IPS-18a (cell line): Measurements from ENCODE around the gene EIF2AK2.

Experiments used
- H3K27ac ChIP-seq: one replicate; pipeline ENCODE4 v1.5.1; 2013; ENCODE audit warnings: low read length
- H3K27me3 ChIP-seq: one replicate; pipeline ENCODE4 v1.6.1; 2013; ENCODE audit warnings: mild to moderate bottlenecking, low read length; ENCODE audit not compliant: control insufficient read depth, insufficient read depth
- H3K36me3 ChIP-seq: one replicate; pipeline ENCODE4 v1.6.1; 2013; ENCODE audit warnings: low read depth, low read length; ENCODE audit not compliant: control insufficient read depth
- H3K4me1 ChIP-seq: one replicate; pipeline ENCODE4 v1.6.1; 2013; ENCODE audit warnings: low read depth, low read length; ENCODE audit not compliant: control insufficient read depth
- H3K4me3 ChIP-seq: one replicate; pipeline ENCODE4 v1.5.1; 2013; ENCODE audit warnings: low read length
- H3K9ac ChIP-seq: one replicate; pipeline ENCODE4 v1.6.1; 2013; ENCODE audit warnings: mild to moderate bottlenecking, low read length, moderate library complexity
- H3K9me3 ChIP-seq: one replicate; pipeline ENCODE4 v1.6.1; 2013; ENCODE audit warnings: low read depth, low read length; ENCODE audit not compliant: control insufficient read depth

The EIF2AK2 gene

GRCh38 chr2:37191253-37191652 lies 34.5 kb upstream of the EIF2AK2 start:
- no peaks in the 10 kb centered on the region for H3K36me3 ChIP-seq
- no peaks in the 10 kb centered on the region for H3K9me3 ChIP-seq
- no peak overlapping the region for H3K4me3 ChIP-seq
- H3K4me1 ChIP-seq = peaks cover 41% of the 10 kb centered on the region
- no peaks in the 10 kb centered on the region for H3K27me3 ChIP-seq
- H3K27ac ChIP-seq = no peak overlapping the region
- H3K9ac ChIP-seq = no peak overlapping the region

GRCh38 chr2:37190290-37190689 lies 33.5 kb upstream of the EIF2AK2 start:
- H3K27me3 ChIP-seq = no peaks in the 10 kb centered on the region
- H3K9me3 ChIP-seq = no peaks in the 10 kb centered on the region
- H3K4me3 ChIP-seq = no peak overlapping the region
- H3K36me3 ChIP-seq = no peaks in the 10 kb centered on the region
- H3K9ac ChIP-seq = no peak overlapping the region
- H3K4me1 ChIP-seq = peaks cover 41% of the 10 kb centered on the region
- H3K27ac ChIP-seq = peak overlapping the region; percentile 13

GRCh38 chr2:37189452-37190153 lies 32.8 kb upstream of the EIF2AK2 start:
- peak overlapping the region; percentile 13 for H3K27ac ChIP-seq
- no peaks in the 10 kb centered on the region for H3K27me3 ChIP-seq

GRCh38 chr2:37188570-37188969 lies 31.8 kb upstream of the EIF2AK2 start, which contains the start of gene SULT6B1:
SULT6B1 (minus strand) TSS chr2:37188670; CDS start chr2:37188640, 30 bp downstream.
- H3K9ac ChIP-seq = no peak within 1 kb of the TSS
- H3K9me3 ChIP-seq = no peaks in the 10 kb centered on the region
- no peaks in the 10 kb centered on the region for H3K27me3 ChIP-seq
- no peak within 1 kb of the TSS for H3K4me3 ChIP-seq
- no peak within 1 kb of the TSS for H3K27ac ChIP-seq
- H3K36me3 ChIP-seq = no peaks in the 10 kb centered on the region
- peaks cover 41% of the 10 kb centered on the region for H3K4me1 ChIP-seq

More at GRCh38 chr2:37189452-37190153, 32.8 kb upstream of the EIF2AK2 start:
- H3K9ac ChIP-seq = no peak overlapping the region
- peaks cover 41% of the 10 kb centered on the region for H3K4me1 ChIP-seq
- H3K9me3 ChIP-seq = no peaks in the 10 kb centered on the region
- H3K4me3 ChIP-seq = no peak overlapping the region
- no peaks in the 10 kb centered on the region for H3K36me3 ChIP-seq

DNA sequence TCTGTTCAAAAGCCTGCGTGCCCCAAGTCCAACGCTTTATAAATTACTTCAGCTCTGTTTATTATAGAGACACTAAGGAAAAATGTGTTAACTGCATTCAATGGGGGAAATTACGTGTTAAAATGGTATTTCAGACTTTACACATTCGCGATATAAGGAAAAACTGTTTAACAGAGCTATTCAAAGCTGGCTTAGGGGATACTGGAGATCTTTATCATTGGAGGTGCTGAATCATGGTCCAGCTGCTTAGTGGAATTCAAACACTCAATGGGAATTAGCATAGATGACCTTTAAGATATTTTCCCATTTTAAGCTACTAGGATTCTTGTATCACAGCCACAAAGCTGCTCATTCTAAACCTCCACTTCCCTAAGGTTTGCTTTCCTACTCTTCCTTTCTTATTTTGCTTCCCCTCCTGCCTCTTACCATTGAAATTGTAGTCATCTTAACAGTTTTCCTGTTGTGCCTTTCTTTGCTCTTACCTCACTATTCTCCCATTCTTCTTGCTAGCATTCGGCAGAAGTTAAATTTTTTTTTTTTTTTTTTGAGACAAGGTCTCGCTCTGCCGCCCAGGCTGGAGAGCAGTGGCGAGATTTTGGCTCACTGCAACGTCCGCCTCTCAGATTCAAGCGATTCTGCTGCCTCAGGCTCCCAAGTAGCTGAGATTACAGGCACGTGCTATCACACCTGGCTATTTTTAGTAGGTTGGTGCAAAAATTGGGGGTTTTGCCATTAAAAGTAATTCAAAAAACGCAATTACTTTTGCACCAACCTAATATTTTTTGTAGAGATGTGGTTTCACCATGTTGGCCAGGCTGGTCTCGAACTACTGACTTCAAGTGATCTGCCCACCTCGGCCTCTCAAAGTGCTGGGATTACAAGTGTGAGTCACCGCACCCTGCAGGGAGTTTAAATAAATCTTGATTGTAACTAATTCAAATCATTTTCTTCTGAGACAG lies 25.2 kb upstream of the EIF2AK2 start:
- H3K36me3 ChIP-seq = no peaks in the 10 kb centered on the region
- no peaks in the 10 kb centered on the region for H3K9me3 ChIP-seq
- H3K27ac ChIP-seq = peak overlapping the region; percentile 22
- H3K4me1 ChIP-seq = peaks cover 12% of the 10 kb centered on the region
- no peak overlapping the region for H3K4me3 ChIP-seq
- no peaks in the 10 kb centered on the region for H3K27me3 ChIP-seq
- H3K9ac ChIP-seq = peak overlapping the region; percentile 6

DNA sequence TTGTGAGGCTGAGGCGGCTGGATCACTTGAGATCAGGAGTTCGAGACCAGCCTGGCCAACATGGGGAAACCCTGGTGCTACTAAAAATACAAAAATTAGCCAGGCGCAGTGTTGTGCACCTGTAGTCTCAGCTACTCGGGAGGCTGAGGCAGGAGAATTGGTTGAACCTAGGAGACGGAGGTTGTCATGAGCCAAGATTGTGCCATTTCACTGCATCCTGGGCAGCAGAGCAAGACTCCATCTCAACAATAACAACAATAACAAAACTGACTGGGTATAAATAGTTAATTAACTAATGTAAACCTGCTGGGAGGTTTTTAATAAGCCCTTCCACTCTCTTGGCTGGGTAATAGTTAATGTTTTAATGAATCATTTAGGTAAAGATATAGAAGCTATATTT lies 23.9 kb upstream of the EIF2AK2 start:
- Histone ChIP-seq H3K27ac (peak overlapping the region; percentile 19), H3K9ac (no peak overlapping the region), H3K9me3 (no peaks in the 10 kb centered on the region), H3K36me3 (no peaks in the 10 kb centered on the region), H3K4me1 (peaks cover 12% of the 10 kb centered on the region), H3K27me3 (no peaks in the 10 kb centered on the region), H3K4me3 (no peak overlapping the region)

GRCh38 chr2:37180006-37180639 lies 23.3 kb upstream of the EIF2AK2 start:
- H3K27ac ChIP-seq = no peak overlapping the region
- H3K36me3 ChIP-seq = no peaks in the 10 kb centered on the region
- no peaks in the 10 kb centered on the region for H3K9me3 ChIP-seq
- H3K27me3 ChIP-seq = no peaks in the 10 kb centered on the region
- H3K9ac ChIP-seq = no peak overlapping the region
- H3K4me3 ChIP-seq = no peak overlapping the region
- H3K4me1 ChIP-seq = peaks cover 12% of the 10 kb centered on the region

- H3K9ac ChIP-seq = no peak overlapping the region
- H3K9me3 ChIP-seq = no peaks in the 10 kb centered on the region
- H3K27ac ChIP-seq = no peak overlapping the region
- H3K4me1 ChIP-seq = no peaks in the 10 kb centered on the region
- no peak overlapping the region for H3K4me3 ChIP-seq
- no peaks in the 10 kb centered on the region for H3K36me3 ChIP-seq
- no peaks in the 10 kb centered on the region for H3K27me3 ChIP-seq
Measured at GRCh38 chr2:37173741-37174140, 17.0 kb upstream of the EIF2AK2 start.

GRCh38 chr2:37171624-37171950 lies 14.8 kb upstream of the EIF2AK2 start:
- H3K36me3 ChIP-seq = no peaks in the 10 kb centered on the region

GRCh38 chr2:37168217-37168981 lies 11.6 kb upstream of the EIF2AK2 start:
- Histone ChIP-seq H3K4me3 (no peak overlapping the region), H3K9ac (no peak overlapping the region), H3K27ac (no peak overlapping the region), H3K4me1 (peaks cover 3% of the 10 kb centered on the region), H3K36me3 (no peaks in the 10 kb centered on the region), H3K9me3 (peaks cover 6% of the 10 kb centered on the region), H3K27me3 (no peaks in the 10 kb centered on the region)

More at GRCh38 chr2:37171624-37171950, 14.8 kb upstream of the EIF2AK2 start:
- peaks cover 3% of the 10 kb centered on the region for H3K4me1 ChIP-seq
- H3K9me3 ChIP-seq = no peaks in the 10 kb centered on the region
- no peak overlapping the region for H3K4me3 ChIP-seq
- H3K9ac ChIP-seq = no peak overlapping the region
- no peaks in the 10 kb centered on the region for H3K27me3 ChIP-seq
- H3K27ac ChIP-seq = no peak overlapping the region
